Liver (tissue), 2 donors: ENCODE measurements around the gene RAD1.

ENCODE experiments used
- ZBTB33 ChIP-seq: IDR thresholded peaks from 2 replicates; pipeline ENCODE4 v1.6.1; 2016; ENCODE audit warnings: antibody characterized with exemption
- TF ChIP-seq, protein P1 (sequence below): fragments of 150-350 bp; IDR thresholded peaks from 2 replicates; pipeline ENCODE4 v1.5.1; 2017; ENCODE audit warnings: improper control_type of control experiment, low read depth, low read length; ENCODE audit not compliant: missing input control
- donor health status: healthy.

- TF ChIP-seq, protein P1, sequence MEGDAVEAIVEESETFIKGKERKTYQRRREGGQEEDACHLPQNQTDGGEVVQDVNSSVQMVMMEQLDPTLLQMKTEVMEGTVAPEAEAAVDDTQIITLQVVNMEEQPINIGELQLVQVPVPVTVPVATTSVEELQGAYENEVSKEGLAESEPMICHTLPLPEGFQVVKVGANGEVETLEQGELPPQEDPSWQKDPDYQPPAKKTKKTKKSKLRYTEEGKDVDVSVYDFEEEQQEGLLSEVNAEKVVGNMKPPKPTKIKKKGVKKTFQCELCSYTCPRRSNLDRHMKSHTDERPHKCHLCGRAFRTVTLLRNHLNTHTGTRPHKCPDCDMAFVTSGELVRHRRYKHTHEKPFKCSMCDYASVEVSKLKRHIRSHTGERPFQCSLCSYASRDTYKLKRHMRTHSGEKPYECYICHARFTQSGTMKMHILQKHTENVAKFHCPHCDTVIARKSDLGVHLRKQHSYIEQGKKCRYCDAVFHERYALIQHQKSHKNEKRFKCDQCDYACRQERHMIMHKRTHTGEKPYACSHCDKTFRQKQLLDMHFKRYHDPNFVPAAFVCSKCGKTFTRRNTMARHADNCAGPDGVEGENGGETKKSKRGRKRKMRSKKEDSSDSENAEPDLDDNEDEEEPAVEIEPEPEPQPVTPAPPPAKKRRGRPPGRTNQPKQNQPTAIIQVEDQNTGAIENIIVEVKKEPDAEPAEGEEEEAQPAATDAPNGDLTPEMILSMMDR = no peak
- TF ChIP-seq ZBTB33 = no peak
These were observed 1.2 kb upstream of the RAD1 start for GRCh38 chr5:34916518-34916917.
